Stimulated activated CD4-positive, alpha-beta T cell treated with anti-CD3 and anti-CD28 coated beads, Interleukin-1b, Interleukin-23, amount 100 ng/mL, for 1 hour (primary cell): ENCODE results near the gene PAM16.
"Not testable (repeated sequence)": the region's sequence is repeated elsewhere in the genome, so short reads cannot be mapped to it uniquely, and the experiment has no call there.

Source experiments
- DNase-seq, 2 donors: peaks; one replicate each; pipeline ENCODE4 v3.0.0-alpha.2; 2020; ENCODE audit warnings: low read depth in 2 of 2

Gene PAM16

DNA sequence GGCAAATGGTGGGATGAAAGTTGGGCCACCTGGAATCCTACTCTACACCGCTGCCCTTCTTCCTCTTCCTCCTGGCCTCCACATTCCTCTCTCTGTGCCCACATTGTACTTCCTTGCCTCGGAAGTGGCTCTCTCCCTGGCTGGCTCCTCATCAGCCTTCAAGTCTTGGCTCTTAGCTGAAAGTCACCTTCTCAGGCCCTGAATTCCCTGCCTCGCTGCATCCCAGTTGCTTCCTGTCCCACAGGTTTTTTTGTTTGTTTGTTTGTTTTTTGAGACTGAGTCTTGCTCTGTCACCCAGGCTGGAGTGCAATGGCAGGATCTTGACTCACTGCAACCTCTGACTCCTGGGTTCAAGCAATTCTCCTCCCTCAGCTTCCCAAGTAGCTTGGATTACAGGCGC is 2.6 kb upstream of the PAM16 start:
- DNase-seq: no peak

DNA sequence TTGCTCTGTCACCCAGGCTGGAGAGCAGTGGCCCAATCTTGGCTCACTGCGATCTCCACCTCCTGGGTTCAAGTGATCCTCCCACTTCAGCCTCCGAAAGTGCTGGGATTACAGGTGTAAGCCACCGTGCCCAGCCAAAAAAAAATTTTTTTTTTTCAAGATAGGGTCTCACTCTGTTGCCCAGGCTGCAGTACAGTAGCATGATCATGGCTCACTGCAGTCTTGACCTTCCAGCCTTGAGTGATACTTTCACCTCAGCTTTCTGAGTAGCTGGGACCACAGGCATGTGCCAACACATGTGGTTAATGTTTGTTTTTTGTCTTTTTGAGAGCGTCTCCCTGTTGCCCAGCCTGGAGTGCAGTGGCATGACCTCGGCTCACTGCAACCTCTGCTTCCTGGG is 1.7 kb upstream of the PAM16 start:
- no peak for DNase-seq

DNA sequence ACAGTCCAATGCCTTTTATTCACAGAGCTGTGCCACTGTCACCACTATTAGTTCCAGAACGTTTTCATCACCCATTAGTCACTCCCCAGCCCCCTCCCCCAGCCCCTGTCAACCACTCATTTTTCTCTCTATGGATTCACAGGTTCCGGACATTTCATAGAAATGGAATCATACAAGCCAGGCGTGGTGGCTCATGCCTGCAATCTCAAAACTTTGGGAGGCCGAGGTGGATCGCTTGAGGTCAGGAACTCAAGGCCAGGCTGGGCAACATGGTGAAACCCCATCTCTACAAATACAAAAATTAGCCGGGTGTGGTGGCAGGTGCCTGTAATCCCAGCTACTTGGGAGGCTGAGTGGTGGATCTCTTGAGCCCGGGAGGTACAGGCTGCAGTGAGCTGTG is 759 bp upstream of the PAM16 start:
- DNase-seq: no peak

DNA sequence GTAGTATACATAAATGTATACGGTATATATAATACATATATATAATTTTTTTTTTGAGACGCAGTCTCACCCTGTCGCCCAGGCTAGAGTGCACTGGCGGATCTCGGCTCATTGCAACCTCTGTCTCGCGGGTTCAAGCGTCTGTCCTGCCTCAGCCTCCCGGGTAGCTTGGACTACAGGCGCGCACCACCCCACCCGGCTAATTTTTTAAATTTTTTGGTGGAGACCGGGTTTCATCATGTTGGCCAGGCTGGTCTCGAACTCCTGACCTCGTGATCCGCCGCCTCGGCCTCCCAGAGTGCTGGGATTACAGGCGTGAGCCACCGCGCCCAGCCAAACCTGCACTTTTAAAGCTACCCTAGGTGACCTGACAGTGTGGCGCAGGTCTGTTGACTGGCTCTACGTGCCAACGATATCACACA is 745 bp downstream of the PAM16 start:
- no peak for DNase-seq

DNA sequence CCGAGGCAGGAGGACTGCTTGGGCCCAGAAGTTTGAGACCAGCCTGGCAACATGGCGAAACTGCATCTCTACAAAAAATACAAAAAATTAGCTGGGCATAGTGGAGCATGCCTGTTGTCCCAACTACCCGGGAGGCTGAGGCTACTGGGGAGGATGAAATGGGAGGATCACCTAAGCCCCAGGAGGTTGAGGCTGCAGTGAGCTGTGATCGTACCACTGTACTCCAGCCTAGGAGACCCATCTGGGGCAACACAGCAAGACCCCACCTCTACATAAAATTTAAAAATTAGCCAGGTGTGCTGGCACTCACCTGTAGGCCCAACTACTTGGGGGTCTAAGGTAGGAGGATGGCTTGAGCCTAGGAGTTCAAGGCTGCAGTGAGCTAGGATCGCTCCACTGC is 1.8 kb downstream of the PAM16 start:
- DNase-seq: no peak

DNA sequence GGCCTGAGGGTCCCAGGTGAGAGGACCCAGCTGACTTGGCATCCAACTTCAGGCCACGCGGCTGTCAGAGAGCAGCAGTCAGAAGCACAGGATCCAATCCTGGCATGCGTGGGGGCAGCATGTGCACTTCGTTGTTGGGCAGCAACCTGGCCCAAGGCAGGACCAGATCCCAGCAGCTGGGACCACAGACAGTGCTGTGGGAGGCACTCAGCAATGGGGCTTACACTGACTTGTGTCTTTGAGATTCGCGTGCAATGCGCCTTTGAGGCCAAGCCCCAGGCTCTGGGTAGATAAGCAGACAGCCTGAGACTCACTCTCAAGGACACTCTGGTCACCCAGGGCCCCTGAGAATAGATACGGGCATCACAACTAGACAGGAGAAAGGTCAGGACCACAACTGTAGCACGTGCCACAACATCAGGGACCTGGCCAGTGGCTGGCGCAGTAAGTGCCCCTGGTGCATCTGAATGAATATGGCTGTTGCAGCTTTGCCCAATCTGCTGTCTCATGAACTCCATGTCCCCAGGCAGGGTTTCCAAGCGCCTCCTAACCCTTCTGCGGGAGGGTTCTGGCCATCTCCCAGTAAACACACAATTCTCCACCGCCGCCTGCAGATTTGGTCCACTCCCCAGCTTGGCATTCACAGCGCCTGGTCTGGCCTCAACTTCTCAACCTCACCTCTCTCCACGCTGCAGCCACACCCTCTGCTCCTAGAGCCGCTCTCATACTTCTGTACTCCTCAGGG is 3.2 kb downstream of the PAM16 start:
- no peak for DNase-seq

DNA sequence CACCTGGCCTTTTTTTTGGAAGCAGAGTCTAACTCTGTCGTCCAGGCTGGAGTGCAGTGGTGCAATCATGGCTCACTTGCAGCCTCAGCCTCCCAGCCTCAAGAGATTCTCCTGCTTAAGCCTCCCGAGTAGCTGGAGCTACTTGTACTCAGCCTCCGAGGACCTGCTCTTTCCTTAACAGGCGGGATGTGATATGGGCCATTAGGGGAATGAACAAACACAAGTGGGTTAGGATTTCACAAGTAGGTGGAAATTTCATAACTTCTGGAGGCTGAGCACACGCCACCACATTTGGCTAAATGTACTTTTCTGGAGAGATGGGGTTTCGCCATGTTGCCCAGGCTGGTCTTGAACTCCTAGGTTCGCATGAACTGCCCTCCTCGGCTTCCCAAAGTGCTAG is 4.1 kb downstream of the PAM16 start:
- DNase-seq: no peak

DNA sequence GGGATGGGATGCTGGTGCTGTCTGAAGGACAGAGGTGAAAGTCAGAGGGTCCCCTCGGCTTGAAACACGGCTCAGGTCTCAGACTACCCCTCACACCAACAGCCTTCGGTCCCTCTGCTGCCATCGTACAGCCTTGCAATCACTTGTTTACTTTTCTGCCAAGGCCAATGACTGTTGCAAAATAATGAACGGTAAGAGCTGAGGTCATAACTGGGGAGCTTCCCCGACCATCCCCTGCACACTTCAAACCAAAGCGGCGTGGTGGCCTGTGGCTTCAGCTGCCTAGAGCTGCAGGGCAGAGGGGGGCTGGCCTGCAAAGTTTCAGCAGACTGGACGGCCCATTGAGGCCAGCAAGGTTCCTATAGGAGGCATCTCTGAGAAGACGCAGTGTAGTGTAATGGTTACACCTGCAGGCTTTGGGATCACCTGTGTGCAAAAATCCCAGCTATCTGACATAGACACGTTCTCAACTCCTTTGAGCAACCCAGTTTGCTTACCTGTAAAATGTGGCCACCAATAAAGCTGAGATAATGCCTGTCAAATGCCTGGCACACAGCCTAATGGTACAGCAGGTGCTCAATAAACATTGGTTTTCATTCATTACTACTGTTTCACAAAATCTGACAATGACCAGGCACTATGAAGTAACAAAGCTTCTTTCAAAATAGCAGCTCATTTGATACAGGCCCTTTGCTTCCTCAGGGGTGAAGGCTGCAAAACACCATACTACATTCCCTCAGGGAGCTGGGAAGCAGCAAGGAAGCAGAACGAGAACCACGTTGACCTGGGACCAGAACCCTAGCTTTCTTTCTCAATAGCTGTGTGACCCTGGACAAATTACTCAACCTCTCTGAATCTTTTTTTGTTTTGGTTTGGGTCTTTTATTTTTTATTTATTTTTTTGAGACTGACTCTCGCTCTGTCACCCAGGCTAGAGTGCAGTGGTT is 5.0 kb downstream of the PAM16 start:
- DNase-seq: no peak

DNA sequence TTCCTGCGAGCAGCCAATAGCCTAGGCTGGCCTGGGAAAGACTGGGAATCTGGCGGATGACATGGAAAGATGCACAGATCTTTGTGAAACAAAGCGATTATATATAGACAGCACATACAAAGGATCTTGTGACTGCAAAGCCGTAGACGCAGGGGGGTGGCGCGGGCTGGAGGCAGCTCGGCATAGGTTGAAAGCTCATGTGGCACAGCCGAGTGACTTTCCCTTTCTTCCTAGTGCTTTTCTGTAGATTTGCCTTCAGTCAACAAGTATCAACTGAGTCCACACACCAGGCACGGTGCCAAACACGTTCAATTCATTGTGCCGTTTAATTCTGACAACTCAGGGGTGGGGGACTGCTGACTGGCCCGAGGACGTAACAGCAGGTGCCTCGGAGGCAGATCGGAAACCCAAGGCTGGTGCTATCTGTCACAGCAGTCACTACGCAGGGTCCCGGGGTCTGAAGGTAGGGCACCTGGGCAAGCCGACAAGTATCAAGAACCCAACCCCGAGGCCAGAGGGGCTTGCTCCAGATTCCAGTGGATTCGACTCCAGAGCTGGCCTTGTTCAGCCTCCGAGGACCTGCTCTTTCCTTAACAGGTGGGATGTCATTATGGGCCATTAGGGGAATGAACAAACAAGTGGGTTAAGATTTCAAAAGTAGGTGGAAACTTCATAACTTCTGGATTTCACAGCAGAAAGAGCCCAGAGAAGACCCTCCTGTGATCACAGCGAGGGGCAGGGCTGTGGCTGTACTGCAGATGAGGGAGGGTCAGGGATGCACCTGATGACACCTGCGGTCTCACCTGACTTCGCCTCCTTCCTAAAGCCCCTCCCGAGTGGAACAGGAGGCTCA is 5.9 kb downstream of the PAM16 start:
- DNase-seq: no peak

DNA sequence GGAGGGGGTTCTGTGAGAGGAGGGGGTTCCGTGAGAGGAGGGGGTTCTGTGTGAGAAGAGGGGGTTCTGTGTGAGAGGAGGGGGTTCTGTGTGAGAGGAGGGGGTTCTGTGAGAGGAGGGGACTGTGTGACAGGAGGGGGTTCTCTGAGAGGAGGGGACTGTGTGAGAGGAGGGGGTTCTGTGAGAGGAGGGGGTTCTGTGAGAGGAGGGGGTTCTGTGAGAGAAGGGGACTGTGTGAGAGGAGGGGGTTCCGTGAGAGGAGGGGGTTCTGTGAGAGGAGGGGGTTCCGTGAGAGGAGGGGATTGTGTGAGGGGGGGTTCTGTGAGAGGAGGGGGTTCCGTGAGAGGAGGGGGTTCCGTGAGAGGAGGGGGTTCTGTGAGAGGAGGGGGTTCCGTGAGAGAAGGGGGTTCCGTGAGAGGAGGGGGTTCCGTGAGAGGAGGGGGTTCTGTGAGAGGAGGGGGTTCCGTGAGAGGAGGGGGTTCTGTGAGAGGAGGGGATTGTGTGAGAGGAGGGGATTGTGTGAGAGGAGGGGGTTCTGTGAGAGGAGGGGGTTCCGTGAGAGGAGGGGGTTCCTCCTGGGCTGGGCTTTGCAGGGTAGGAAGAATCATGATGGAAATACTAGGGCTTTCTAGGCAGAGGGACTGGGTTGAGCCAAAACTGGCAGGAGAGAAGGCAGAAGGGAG is 6.7 kb downstream of the PAM16 start:
- not testable (repeated sequence) for DNase-seq

DNA sequence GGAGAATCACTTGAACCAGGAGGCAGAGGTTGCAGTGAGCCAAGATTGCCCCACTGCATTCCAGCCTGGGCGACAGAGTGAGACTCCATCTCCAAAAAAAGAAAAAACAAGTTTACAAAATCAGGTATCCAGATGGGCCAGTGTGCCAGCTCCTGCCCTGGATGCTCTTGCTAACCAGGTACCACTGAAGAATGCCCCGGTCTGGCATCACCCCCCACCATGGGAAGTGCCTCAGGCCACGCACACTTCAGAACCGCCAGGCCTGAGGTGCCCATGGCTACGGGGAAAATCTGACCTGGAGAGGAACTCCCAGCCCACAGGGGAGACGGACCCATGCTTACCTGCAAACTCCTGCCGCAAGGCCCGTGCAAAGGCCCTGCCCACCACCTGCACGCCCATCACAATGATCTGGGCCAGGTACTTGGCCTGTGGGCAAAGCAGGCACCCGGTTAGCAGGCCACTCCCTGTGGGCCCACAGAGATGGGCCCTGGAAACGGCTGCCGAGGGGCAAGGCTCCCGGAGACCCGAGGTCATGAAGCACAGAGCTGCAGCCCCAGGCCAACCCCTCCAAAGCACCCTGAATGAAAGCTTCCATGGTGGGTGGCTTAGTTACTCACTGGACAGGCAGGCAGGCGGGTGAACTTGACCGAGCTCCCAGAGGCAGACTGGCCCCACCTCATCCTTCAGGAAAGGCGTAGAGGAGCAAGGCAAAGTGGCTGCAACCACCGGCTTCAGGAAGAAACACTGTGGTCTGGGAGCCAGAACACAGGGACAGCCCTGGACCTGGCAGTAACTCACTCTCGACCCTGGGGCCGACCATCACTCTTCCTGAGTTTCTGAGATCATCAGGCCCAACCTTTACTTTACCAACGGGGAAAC is 8.0 kb downstream of the PAM16 start:
- no peak for DNase-seq

DNA sequence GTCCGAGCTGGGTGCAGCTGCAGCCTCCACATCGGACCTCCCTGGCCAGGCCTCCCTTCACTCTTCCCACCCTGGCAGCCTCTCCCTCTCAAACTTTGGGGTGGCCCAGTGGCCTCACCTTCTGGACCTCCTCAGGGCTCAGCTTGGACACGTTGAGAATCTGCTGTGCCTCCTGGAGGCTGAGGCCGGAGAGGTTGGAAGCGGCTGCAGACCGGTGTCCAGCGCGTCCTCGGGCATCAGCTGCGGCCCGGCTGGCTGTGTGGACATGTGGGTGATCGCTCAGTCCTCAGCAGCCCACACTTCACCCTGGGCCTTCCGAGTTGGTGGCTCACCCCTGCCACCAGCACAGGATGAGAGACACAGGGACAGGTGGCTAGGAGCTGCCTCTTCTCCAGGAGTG is 9.9 kb downstream of the PAM16 start:
- DNase-seq: no peak

DNA sequence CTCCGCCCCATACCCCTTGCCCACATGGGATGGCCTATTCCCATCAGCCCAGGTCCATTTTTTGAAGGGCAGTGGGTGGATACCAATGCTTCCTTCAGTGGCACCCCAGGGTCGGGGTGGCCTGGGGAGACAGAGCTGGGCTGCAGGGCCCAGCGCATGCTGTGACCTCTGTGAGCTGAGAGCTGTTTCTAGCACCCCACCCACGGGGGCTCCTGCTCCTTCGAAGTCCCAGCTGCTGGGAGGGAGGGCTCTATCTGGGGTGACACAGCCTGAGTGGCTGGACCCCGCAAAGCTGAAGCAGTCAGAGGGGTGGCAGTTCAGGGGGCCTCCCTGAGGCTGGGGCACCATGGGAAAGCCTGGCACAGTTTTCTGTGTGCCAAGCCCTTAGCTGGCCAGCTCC is 10.7 kb downstream of the PAM16 start:
- no peak for DNase-seq

DNA sequence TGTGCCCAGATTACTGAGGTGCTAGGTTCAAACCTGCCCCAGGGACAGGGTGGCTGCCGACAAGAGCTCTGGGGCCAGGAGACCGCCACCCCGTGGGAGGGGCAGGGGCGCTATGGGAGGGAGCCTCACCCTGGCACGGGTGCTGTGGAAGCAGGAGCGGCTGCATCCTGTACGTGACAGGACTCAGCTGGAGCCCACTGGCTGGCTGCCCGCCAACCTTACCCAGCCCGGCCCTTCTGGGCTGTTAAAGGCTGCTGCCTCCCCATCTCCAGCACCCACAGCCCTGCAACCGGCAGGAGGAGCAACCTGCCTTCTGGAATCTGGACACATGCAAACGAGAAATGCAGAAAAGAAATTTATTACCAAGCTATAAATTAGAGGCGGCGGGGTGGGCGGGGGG is 11.2 kb downstream of the PAM16 start:
- no peak for DNase-seq

DNA sequence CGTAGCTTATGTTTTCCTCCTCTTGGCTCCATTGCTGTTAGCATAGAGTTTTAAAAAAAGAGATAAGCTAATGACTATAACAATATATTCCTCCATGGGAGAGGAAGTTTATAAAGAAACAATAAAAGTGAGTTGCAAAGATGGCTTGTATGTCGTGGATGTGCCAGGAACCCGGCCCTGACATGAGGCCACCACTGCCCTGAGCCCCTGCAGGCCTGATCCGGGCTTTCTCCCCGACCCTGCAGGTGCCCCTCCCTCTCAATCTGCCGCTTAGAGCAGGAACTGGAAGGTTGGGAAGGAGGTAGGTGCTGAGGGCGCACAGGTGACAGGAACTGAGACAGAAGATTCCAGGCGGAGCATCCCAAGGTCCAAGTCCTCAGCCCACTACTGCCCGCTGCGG is 11.7 kb downstream of the PAM16 start:
- no peak for DNase-seq

DNA sequence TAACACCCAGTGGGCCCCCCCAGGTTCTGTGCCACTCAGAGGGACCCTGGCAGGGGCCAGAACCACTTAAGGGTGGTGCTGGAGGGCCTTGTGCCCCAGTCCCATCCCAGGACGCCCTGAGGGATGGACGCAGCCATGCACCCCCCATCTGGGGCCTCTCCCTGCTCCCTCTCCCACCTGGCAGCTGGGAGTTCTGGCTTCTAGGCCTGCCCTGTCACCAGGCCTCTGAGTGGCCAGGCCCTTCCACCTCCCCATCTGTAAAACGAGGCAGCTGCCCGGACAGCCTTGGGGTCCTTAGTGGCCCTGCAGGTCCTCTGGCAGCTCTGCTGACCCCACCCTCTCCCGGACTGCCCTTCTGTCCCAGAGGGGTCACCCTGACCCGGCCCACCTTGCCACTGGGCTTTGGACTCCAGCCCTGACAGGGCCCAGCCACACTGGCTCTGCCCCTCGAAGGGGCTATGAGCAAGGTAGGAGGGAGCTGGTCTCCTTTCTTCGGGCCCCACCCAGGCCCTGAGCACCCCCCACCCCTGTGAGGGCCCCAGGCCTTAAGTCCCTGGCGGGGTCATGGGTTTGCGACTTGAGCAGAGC is 12.3 kb downstream of the PAM16 start:
- DNase-seq: no peak

DNA sequence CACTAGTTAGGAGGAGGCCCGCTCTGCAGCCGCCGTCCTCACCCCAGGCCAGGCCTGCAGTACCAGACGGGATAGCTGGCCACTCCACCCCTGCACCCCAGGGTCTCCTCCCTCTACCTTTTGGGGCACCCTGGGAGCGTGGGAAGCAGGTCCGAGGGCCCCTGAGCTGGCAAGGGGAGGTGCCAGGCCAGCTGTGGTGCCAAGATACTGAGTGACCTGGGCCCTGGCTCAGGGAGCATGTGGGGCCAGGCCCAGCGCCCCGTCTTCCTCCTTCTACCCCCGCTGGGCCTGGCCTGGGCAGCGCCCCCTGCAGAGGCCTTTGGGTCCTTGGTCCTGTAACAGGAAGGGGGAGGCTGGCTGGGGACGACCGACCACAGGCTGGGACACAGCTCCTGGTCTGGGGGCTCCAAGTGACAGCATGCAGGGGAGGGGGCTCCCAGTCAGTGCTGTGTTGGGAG is 13.0 kb downstream of the PAM16 start:
- no peak for DNase-seq

DNA sequence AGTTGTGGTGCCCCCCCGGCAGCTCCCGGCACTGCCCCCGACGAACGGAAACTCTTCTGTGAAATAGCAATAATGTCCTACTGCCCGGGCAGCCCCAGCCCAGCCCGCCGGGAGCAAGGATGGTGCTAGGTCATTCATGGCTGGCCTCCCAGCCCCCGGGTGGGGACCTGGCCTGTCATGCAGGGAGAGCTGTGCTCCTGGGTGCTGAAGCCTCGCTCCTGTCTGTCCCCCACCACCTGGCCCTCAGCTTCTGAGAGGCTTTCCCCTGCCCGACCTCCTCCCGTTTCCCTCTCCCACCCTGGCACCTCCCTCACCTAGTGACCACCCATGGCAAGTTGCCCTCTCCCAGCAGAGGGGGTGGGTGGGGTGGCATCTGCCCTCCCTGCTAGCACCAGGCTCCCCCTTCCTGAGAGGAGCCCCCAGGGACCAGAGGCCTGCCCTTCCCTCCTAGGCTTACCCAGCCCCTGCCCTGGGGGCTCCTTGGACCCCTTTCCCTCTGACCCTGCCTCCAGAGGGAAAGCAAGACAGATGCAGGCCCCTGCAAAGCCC is 13.5 kb downstream of the PAM16 start:
- no peak for DNase-seq

DNA sequence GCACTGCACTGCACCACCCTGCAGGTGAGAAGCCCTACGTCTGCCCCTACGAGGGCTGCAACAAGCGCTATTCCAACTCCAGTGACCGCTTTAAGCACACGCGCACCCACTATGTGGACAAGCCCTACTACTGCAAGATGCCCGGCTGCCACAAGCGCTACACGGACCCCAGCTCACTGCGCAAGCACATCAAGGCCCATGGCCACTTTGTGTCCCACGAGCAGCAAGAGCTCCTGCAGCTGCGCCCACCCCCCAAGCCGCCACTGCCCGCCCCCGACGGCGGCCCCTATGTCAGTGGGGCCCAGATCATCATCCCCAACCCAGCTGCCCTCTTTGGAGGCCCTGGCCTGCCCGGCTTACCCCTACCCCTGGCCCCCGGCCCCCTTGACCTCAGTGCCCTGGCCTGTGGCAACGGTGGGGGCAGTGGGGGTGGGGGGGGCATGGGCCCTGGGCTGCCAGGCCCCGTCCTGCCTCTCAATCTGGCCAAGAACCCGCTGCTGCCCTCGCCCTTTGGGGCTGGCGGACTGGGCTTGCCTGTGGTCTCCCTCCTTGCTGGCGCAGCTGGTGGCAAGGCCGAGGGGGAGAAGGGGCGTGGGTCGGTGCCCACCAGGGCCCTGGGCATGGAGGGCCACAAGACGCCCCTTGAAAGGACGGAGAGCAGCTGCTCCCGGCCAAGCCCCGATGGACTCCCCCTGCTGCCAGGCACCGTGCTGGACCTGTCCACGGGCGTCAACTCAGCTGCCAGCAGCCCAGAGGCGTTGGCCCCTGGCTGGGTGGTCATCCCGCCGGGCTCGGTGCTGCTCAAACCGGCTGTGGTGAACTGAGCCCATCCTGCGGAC is 14.2 kb downstream of the PAM16 start:
- DNase-seq: no peak
